DND-41 (cell line): ENCODE results near the gene SYNE4.

Experiments used
- ATAC-seq: fragments of 200-7000 bp; cut with Tn5 transposase; 3 replicates; pipeline ENCODE4 v1.9.1; 2021; ENCODE audit warnings: low read depth; ENCODE audit not compliant: insufficient read depth
- DNase-seq: peaks from one replicate; pipeline ENCODE4 v3.0.0-alpha.2; 2020
- H2AFZ ChIP-seq: 2 replicates; pipeline ENCODE4 v1.6.0; 2012; ENCODE audit warnings: low read depth, low read length
- H3K27ac ChIP-seq: 2 replicates; pipeline ENCODE4 v1.5.1; 2012; ENCODE audit warnings: low read length, inconsistent platforms
- H3K27me3 ChIP-seq: fragments of 200-600 bp; sonication (generic); 2 replicates; pipeline ENCODE4 v1.6.0; 2012; ENCODE audit warnings: low read length, mild to moderate bottlenecking, inconsistent platforms; ENCODE audit not compliant: insufficient read depth, poor library complexity
- H3K36me3 ChIP-seq: 2 replicates; pipeline ENCODE4 v1.5.1; 2012; ENCODE audit warnings: low read length, inconsistent platforms; ENCODE audit not compliant: insufficient read depth
- H3K4me1 ChIP-seq: 2 replicates; pipeline ENCODE4 v1.5.1; 2012; ENCODE audit warnings: mild to moderate bottlenecking, low read length; ENCODE audit not compliant: insufficient read depth
- H3K4me2 ChIP-seq: 2 replicates; pipeline ENCODE4 v1.6.0; 2012; ENCODE audit warnings: mild to moderate bottlenecking, moderate library complexity, low read length, inconsistent platforms; ENCODE audit not compliant: insufficient read depth
- H3K4me3 ChIP-seq, 2 experiments: fragments of 200-600 bp in 1 of 2; shearing (Covaris generic) in 1 of 2; 2 replicates each; pipeline ENCODE4 v1.5.1; 2012 to 2016; ENCODE audit warnings: inconsistent platforms in 2 of 2, low read length in 2 of 2, mild to moderate bottlenecking in 2 of 2, low read depth in 1 of 2, moderate library complexity in 1 of 2
- H3K79me2 ChIP-seq: 2 replicates; pipeline ENCODE4 v1.6.0; 2012; ENCODE audit warnings: low read length, inconsistent platforms; ENCODE audit not compliant: insufficient read depth
- H3K9ac ChIP-seq: 2 replicates; pipeline ENCODE4 v1.6.0; 2012; ENCODE audit warnings: low read depth, mild to moderate bottlenecking, inconsistent platforms, low read length, moderate library complexity
- H3K9me3 ChIP-seq: 2 replicates; pipeline ENCODE4 v1.5.1; 2012; ENCODE audit warnings: low read length, moderate library complexity, mild to moderate bottlenecking, inconsistent platforms; ENCODE audit not compliant: insufficient read depth, severe bottlenecking
- H4K20me1 ChIP-seq: 2 replicates; pipeline ENCODE4 v1.6.0; 2012; ENCODE audit warnings: low read length; ENCODE audit not compliant: insufficient read depth
- EZH2 ChIP-seq: IDR thresholded peaks from 3 replicates; pipeline ENCODE4 v1.6.1; 2012; ENCODE audit warnings: borderline replicate concordance, low read depth, mild to moderate bottlenecking, moderate library complexity, low read length, inconsistent platforms; ENCODE audit not compliant: severe bottlenecking
- TF ChIP-seq, protein P1 (sequence below): IDR thresholded peaks from 2 replicates; pipeline ENCODE4 v1.5.1; 2012; ENCODE audit warnings: borderline replicate concordance, low read length, moderate library complexity, mild to moderate bottlenecking; ENCODE audit not compliant: poor library complexity, severe bottlenecking; ENCODE audit errors: extremely low read depth

The SYNE4 gene

DNA sequence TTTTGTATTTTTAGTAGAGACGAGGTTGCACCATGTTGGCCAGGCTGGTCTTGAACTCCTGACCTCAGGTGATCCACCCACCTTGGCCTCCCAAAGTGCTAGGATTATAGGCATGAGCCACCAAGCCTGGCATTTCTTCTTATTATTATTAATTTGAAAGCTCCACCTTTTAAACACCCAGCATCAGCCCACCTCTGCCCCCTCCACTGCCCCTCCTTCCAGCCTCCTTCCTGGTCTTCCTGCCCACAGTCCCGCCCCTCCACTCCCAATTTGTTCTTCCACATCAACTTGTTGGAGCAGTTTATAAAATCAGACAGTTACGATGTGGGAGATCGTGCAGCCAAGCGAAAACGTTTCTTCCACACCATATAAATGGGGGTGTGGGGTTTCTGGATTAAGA lies 31.9 kb upstream of the SYNE4 start:
- Histone ChIP-seq H3K27me3 (no peaks in the 10 kb centered on the region), H2AFZ (no peak overlapping the region), H3K4me2 (no peak overlapping the region), H3K9ac (no peak overlapping the region), H4K20me1 (no peaks in the 10 kb centered on the region), H3K4me3 (no peak overlapping the region), H3K79me2 (peaks cover 8% of the 10 kb centered on the region; the same call in 1 of the 2 replicates), H3K27ac (no peak overlapping the region), H3K4me1 (no peaks in the 10 kb centered on the region), H3K36me3 (peaks cover 22% of the 10 kb centered on the region), H3K9me3 (no peaks in the 10 kb centered on the region)
- DNase-seq, result no peak
- TF ChIP-seq, protein P1, sequence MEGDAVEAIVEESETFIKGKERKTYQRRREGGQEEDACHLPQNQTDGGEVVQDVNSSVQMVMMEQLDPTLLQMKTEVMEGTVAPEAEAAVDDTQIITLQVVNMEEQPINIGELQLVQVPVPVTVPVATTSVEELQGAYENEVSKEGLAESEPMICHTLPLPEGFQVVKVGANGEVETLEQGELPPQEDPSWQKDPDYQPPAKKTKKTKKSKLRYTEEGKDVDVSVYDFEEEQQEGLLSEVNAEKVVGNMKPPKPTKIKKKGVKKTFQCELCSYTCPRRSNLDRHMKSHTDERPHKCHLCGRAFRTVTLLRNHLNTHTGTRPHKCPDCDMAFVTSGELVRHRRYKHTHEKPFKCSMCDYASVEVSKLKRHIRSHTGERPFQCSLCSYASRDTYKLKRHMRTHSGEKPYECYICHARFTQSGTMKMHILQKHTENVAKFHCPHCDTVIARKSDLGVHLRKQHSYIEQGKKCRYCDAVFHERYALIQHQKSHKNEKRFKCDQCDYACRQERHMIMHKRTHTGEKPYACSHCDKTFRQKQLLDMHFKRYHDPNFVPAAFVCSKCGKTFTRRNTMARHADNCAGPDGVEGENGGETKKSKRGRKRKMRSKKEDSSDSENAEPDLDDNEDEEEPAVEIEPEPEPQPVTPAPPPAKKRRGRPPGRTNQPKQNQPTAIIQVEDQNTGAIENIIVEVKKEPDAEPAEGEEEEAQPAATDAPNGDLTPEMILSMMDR, result no peak
- no peak for TF ChIP-seq EZH2
- no peak for ATAC-seq

DNA sequence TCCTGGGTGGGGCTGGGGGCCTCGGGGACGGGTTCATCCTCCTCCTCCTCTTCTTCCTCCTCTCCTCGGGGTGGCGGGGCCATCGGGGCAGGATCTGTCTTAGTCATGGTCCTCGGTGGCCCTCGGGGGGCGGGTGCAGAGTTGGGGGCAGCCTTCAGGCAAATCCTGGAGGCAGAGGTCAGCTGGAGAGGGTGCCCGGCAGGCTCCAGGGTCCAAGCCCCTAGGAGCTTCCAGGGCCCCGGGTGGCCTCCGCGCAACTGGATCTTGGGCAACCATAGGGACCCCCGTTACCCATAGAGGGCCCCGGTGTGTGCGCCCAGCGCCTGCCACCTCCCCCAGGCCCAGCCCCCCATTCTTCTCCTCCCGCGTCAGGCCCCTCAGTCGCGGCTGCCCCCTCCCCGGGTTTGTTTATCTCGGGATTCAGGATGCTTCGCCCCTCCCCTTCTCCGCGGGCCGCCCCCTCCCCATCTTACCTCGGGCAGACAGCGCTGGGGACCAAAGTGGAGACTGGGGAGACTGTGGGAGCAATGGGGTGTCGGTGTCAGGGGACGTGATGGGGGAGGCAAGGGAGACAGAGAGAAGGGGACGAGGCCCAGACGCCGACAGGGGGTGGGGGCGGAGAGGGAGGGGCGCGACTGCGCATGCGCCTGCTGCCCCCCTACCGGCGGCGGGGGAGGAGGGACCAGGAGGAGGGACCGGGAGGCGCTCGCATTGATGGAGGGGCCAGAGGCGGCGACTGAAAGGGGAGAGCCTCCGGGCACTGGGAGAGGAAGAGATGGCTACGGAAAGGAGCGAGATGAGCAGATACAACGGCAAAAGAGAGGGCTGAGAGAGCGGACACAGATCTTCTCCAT lies 23.9 kb upstream of the SYNE4 start, which contains the start of gene CLIP3:
CLIP3 (minus strand) TSS at position 623 of the 854 bp plus-strand sequence; CDS start at position 107, 516 bp downstream.
- no peaks in the 10 kb centered on the region for H3K27me3 ChIP-seq
- H3K79me2 ChIP-seq, result no peaks in the 10 kb centered on the region
- TF ChIP-seq EZH2, result no peak
- TF ChIP-seq, protein P1, result no peak
- H2AFZ ChIP-seq, result no peak within 1 kb of the TSS
- H3K9me3 ChIP-seq, result no peaks in the 10 kb centered on the region
- H3K27ac ChIP-seq, result no peak within 1 kb of the TSS
- no peak within 1 kb of the TSS for H3K4me3 ChIP-seq
- no peak within 1 kb of the TSS for H3K9ac ChIP-seq
- peaks cover 30% of the 10 kb centered on the region for H3K36me3 ChIP-seq
- no peak for ATAC-seq
- no peaks in the 10 kb centered on the region for H4K20me1 ChIP-seq
- DNase-seq, result no peak
- no peak within 1 kb of the TSS for H3K4me2 ChIP-seq
- no peaks in the 10 kb centered on the region for H3K4me1 ChIP-seq

DNA sequence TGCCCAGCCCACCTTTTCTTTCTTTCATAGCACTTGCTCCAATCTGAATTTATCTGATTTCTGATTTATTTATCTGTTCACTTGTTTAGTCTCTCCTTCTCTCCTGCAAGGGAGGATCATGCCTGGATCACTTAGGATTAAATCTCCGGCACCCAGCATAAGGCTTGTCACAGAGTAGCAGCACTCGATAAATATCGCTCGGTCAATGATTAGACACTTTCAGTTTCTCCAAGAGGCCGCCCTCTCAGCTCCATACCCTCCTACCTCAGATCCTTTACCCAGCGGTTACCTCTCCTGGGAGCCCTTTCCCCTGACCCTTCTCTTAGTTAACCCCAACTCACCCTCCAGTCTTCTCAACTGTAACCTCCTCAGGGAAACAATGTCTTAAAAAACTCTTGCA lies 22.7 kb upstream of the SYNE4 start:
- no peaks in the 10 kb centered on the region for H4K20me1 ChIP-seq
- H3K79me2 ChIP-seq, result no peaks in the 10 kb centered on the region
- no peak overlapping the region for H2AFZ ChIP-seq
- no peaks in the 10 kb centered on the region for H3K9me3 ChIP-seq
- DNase-seq, result no peak
- no peak overlapping the region for H3K4me2 ChIP-seq
- no peak overlapping the region for H3K4me3 ChIP-seq
- no peak overlapping the region for H3K9ac ChIP-seq
- no peaks in the 10 kb centered on the region for H3K4me1 ChIP-seq
- H3K36me3 ChIP-seq, result peaks cover 40% of the 10 kb centered on the region
- TF ChIP-seq, protein P1, result no peak
- TF ChIP-seq EZH2, result no peak
- no peak for ATAC-seq
- no peaks in the 10 kb centered on the region for H3K27me3 ChIP-seq
- no peak overlapping the region for H3K27ac ChIP-seq
